AG04449 (cell line): ENCODE data around the gene TRABD2A.
"Not testable (repeated sequence)": the region's sequence is repeated elsewhere in the genome, so short reads cannot be mapped to it uniquely, and the experiment has no call there.

ENCODE experiments used
- CTCF ChIA-PET: fragments of 350-600 bp; formaldehyde crosslinking; extraction: SDS; loops from one replicate; lab custom pipeline; 2021; ENCODE audit warnings: antibody characterized with exemption; lab: Yijun Ruan, JAX
- POLR2A ChIA-PET: fragments of 400-600, 350-600 bp; formaldehyde crosslinking; extraction: SDS; loops from one replicate; lab custom pipeline; 2020; ENCODE audit warnings: antibody characterized with exemption, inconsistent platforms; lab: Yijun Ruan, JAX
- DNase-seq: peaks from one replicate; pipeline ENCODE4 v3.0.0-alpha.2; 2010; ENCODE audit warnings: low read depth, low spot score
- H3K4me3 ChIP-seq: 2 replicates; pipeline ENCODE4 v1.5.1; 2011; ENCODE audit warnings: low read depth, mild to moderate bottlenecking, control low read depth, low read length
- TF ChIP-seq, protein P1 (sequence below): IDR thresholded peaks from one replicate; pipeline ENCODE4 v1.5.1; 2011; ENCODE audit warnings: mild to moderate bottlenecking, moderate library complexity, low read length, control low read depth, inconsistent platforms; ENCODE audit not compliant: insufficient read depth; ENCODE audit errors: missing control alignments

Gene TRABD2A

GRCh38 chr2:84782717-84783442, 98.0 kb downstream of the TRABD2A start:
- H3K4me3 ChIP-seq, result no peak overlapping the region
- CTCF ChIA-PET, result no interaction called here
- POLR2A ChIA-PET, result no interaction called here
- TF ChIP-seq, protein P1, sequence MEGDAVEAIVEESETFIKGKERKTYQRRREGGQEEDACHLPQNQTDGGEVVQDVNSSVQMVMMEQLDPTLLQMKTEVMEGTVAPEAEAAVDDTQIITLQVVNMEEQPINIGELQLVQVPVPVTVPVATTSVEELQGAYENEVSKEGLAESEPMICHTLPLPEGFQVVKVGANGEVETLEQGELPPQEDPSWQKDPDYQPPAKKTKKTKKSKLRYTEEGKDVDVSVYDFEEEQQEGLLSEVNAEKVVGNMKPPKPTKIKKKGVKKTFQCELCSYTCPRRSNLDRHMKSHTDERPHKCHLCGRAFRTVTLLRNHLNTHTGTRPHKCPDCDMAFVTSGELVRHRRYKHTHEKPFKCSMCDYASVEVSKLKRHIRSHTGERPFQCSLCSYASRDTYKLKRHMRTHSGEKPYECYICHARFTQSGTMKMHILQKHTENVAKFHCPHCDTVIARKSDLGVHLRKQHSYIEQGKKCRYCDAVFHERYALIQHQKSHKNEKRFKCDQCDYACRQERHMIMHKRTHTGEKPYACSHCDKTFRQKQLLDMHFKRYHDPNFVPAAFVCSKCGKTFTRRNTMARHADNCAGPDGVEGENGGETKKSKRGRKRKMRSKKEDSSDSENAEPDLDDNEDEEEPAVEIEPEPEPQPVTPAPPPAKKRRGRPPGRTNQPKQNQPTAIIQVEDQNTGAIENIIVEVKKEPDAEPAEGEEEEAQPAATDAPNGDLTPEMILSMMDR, result no peak
- no peak for DNase-seq

GRCh38 chr2:84781942-84782716, 98.8 kb downstream of the TRABD2A start:
- TF ChIP-seq, protein P1, result no peak
- no peak for DNase-seq
- POLR2A ChIA-PET, result no interaction called here

GRCh38 chr2:84779781-84780180, 101.1 kb downstream of the TRABD2A start:
- DNase-seq, result no peak
- POLR2A ChIA-PET, result no interaction called here
- H3K4me3 ChIP-seq, result no peak overlapping the region
- CTCF ChIA-PET, result no interaction called here
- TF ChIP-seq, protein P1, result no peak

More at GRCh38 chr2:84781942-84782716, 98.8 kb downstream of the TRABD2A start:
- CTCF ChIA-PET, result no interaction called here
- H3K4me3 ChIP-seq, result no peak overlapping the region

DNA sequence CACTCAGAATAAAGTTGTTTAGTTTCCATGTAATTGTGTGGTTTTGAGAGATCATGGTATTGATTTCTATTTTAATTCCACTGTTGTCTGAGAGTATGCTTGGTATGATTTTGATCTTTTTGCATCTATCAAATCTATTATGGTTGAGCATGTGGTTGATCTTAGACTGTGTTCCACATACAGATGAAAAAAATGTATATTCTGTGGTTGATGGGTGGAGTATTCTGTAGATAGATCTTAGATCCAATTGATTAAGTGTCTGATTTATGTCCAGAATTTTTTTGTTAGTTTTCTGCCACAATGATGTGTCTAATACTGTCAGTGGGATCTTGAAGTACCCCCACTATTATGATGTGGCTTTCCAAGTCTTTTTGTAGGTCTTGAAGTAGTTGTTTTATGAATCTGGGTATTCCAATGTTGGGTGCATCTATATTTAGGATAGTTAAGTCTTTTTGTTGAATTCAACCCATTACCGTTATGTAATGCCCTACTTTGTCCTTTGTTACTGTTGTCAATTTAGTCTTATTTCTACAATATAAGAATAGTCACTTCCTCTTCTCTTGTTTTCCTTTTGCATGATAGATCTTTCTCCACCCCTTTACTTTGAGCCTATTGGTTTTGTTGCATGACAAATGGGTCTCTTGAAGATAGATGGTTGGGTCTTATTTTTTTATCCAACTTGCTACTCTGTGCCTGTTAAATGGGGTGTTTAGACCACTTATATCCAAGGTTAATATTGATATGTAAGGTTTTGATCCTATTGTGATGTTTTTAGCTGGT, 101.8 kb downstream of the TRABD2A start:
- H3K4me3 ChIP-seq, result no peak overlapping the region
- POLR2A ChIA-PET, result no interaction called here

DNA sequence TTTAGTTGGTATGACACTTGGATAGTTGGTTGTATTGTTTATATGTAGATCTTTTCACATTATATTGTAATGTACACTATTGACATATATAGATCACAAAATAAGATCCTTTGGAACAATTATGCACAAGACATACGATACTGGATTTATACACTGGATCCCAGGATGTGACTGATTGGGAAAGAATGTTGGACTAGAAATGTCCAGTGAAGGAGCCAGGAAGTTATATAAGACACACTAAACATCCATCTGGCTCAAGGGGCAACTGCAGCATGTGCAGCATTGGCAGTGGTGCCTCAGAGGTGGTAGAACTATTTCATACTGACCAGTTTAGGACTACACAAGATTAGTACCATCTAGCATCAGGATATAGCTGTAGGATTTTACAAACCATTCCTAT, 104.9 kb downstream of the TRABD2A start:
- CTCF ChIA-PET, result no interaction called here

More for the DNA sequence above, 101.8 kb downstream of the TRABD2A start:
- DNase-seq, result no peak
- TF ChIP-seq, protein P1, result no peak
- CTCF ChIA-PET, result no interaction called here

GRCh38 chr2:84773562-84773961, 107.3 kb downstream of the TRABD2A start:
- CTCF ChIA-PET, POLR2A ChIA-PET, DNase-seq, H3K4me3 ChIP-seq: not testable (repeated sequence)

More for the DNA sequence above, 104.9 kb downstream of the TRABD2A start:
- H3K4me3 ChIP-seq, result no peak overlapping the region
- no peak for DNase-seq
- TF ChIP-seq, protein P1, result no peak
- POLR2A ChIA-PET, result no interaction called here
